GM21825 (cell line): ENCODE results near the gene STAB2.

ENCODE experiments used
- ATAC-seq: cut with Tn5 transposase; IDR thresholded peaks from one replicate; pipeline ENCODE4 v1.9.1; 2021; ENCODE audit warnings: mild to moderate bottlenecking, moderate library complexity; ENCODE audit not compliant: unreplicated experiment

STAB2 gene

DNA sequence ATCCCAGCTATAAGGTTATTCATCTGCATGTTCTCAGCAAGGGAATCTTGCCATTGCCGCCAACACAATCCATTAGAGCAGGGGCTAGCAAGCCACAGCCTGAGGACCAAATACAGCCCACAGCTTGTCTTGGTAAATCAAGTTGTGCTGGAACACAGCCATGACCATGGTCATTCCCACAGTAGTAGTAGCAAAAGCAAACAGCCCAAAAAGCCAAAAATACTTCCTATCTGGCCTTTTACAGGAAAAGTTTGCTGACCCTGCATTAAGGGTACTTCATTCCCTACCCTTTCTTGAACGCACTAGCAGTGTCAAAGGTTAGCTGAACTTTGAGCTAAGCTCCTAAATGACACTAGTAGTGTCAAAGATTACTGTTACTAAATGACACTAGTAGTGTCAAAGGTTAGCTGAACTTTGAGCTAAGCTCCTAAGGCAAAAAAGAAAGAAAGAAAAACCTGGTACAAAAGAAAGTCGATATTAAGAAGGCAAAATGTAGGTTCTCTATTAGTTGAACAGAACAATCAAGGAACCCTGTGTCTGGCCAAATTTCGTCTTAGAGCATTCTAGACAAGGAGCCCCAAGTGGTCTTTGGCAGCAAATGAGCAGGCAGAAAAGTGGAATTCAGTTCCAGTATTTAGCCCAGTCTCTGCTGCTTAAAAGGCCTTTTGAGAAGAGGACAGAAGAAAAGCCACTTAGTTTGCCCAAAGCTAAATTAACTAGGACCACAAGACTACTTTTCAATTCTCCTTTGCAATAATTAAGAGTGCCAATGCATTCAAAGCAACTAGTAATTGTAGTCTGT lies 186.2 kb downstream of the STAB2 start:
- ATAC-seq, result no peak

DNA sequence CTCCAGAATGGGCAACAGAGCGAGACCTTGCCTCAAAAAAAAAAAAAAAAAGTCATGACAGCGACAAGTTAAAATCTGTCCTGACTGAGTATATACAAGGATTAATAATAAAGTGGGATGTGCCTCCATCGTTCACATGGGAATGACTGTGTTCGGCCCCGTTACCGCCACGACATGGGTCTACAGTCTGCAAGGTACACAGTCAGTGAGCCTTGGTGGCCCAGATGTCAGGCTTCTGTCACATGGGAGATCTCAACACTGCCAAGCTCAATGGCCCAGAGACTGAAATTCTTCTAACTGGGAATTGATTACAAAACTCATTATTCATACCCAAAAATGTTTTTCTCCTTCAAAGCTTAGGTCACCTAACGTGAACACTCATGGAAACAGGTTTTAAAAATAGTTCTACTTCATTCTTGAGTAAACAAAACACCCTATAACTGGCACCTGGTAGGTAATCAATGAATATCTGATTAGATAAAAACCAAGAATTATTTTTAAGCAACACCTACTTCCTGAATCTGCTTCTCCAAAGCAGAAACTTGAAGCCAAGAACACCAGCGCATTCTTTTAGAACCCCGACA lies 188.0 kb downstream of the STAB2 start:
- no peak for ATAC-seq

DNA sequence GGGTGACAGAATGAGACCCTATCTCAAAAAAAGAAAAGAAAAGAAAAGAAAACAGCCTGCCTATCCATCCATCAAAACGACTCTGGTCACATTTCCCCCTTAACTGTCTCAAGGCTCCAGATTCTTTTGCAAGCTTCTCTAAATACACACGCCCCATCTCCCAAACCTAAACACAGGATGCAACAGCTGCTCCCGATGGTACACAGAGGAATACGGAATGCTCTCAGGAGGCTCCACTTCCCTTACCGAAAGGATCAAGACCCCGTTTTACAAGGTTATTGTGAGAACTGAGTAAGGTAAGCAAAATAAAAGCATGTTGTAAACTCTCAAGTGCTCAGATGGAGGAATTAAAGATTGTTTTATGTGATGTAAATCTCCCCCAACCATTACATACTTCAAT lies 191.7 kb downstream of the STAB2 start:
- ATAC-seq, result no peak

DNA sequence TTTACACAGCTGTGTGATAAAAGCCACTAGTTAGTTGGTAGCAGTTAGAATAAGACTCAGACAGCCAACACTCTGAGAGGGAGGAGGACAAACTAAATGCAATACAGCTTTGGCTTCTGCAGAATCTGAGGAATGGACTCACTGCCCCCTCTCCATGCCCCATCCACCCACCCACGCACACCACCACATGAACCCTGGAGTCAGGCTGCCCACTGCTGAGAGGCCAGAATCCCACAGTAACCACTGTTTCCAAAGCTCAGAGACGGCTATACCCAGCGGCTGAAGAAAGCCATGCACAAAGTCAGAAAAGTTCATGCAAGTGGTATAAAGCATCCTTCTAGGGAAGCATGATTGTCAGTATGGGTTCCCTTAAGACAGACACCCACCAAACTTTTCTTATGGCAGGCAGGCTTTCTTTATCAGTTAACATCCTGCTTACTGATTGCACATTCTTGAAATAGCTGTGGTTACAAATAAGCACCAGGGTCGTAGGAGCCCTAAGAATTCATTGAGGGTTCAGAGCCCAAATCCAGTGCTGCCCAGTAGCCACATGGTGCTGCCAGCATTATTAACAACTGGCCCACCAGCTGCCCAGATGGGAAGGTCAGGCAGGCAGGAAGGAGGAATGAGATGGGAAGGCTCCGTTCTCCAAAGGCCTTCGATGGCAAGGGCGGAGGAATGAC lies 192.5 kb downstream of the STAB2 start:
- no peak for ATAC-seq

DNA sequence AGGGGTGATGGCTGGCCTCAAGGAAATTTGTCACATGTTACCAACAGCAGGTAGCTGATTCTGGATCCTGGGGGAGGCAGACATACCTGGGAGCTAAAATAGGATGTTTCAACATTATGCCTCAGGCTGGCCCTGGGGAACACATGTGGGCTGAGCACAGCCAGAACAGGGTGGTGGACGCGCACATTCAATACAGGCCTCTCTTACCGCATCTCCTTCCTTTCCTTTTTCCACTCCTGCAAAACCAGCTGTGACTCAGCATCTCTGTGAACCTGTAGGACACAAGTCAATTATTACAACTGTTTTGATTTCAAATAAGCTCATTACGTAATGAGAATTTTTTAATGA lies 193.0 kb downstream of the STAB2 start:
- no peak for ATAC-seq

DNA sequence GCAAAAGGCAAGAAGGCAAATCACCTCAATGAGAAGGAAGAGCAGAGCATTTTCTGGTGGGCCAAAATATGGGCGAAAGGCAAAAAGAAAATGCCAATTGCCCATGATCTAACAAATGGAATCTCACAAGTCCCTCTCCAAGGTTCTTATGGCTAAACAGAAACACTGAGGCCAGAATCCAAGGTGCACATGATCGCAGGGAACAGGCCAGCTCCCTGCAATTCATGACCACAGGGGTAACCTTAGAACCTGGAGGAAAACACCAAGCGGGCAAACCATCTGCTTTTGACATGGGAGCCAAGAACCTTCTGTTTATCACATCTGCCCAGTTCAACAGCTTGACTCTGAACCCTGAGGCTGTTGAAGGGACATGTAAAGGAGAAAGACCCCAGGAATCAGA lies 193.9 kb downstream of the STAB2 start:
- no peak for ATAC-seq

DNA sequence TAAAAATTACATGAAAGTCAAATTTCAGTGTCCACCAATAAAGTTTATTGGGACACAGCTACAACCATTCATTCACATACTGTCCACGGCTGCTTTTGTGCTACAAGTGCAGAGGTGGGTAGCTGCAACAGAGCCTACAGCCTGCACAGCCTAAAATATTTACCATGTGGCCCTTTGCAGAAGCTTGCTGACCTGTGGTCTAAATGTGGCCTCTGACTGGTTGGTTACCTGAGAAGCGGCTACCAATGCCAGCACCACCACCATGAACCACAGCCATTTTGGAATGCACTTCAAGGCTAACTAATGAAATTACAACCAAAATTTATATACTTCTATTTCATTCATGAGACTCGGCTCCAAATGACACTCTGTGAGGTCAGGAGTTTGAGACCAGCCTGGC lies 195.3 kb downstream of the STAB2 start:
- ATAC-seq, result no peak

DNA sequence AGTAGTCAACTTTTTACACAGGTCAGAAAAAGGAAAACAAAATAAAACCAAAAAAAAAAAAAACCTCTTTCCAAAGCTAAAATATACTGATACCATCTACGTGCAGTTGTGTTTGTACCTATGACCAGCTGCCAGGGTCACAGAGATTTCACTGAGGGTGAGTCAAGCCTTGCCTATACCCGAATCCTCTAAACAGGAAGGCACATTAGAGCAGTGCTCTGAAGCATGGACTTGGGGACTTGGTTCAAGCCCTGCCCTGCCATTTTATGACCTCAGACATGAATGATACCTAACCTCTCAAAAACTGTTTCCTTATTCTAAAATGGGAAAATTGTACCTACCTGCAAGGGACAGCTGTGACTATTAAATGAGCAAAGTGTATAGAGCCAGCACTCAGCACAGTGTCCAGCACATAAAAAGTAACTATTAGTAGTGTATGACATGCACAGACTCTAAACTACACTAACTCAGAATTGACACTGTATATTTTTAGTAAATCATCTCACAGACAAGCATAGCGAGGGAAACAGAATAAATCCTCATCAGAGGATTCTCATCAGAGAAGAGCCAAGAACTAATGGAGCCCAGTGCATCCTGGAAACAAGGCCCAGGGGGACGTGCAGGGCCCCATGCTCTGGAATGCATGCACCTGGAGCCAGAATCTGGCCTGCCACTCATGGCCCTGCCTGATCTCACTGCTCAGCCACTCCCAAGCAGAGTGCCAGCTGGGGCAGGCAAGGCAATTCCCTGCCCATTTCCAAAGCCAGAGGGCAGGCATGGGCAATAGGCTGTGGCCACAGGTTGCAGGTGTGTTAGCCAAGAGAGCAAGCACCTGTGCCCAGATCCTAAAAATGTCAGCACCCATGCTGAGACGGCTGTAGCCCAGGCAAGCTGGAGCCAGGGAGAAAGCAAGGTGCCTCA lies 196.9 kb downstream of the STAB2 start:
- no peak for ATAC-seq

DNA sequence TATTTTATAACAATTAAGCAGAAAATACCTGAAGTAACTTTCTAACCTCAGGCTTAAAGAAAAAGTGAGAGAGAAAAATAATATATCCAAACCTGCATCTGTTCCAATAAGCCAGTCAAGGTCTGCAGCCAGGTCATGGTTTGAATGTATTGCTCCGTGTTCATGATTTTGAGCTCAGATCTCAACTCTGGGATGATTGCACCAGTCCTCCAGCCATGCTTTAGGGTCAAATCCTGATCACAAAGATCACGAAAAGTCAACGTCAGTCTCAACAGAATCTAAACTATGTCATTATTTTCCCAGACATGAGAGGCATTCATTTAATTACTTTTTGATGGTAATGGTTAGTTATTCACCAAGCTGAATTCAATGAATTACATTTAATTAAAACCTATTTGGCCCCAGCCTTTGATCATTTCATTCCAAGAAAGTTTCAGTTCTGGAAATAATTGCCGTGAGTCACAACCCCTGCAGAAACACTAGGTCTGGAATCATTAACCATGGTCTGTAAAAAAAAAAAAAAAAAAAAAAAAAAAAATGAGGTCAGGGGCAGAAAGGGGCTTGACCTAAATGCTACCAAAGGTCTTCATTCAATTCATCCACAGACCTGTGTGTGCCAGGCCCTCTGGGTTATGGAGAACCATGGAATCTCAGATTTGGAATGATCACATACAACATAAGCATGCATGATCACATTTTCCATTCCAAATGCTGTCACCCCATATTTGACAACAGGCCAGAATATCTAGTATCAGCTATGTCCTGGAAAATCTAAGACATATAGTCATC lies 198.4 kb downstream of the STAB2 start:
- ATAC-seq, result no peak

DNA sequence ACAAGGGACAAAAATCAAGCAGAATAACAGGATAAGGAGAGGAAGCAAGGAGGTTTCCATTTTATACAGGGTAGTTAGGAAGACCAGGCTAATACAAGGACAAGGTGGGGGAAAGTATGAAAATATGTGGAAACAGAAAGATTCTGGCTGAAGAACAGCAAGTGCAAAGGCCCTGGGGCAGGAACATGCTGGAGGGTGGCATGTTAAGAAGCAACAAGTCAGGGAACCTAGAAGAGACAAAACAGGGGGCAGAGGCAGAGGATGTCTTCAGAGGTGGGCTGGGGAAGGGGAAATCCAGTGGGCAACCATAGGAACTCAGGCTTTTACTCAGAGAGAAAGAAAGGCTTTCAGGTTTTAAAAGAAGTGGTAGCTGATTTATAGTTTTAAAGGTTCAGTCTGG lies 199.1 kb downstream of the STAB2 start:
- ATAC-seq, result no peak

DNA sequence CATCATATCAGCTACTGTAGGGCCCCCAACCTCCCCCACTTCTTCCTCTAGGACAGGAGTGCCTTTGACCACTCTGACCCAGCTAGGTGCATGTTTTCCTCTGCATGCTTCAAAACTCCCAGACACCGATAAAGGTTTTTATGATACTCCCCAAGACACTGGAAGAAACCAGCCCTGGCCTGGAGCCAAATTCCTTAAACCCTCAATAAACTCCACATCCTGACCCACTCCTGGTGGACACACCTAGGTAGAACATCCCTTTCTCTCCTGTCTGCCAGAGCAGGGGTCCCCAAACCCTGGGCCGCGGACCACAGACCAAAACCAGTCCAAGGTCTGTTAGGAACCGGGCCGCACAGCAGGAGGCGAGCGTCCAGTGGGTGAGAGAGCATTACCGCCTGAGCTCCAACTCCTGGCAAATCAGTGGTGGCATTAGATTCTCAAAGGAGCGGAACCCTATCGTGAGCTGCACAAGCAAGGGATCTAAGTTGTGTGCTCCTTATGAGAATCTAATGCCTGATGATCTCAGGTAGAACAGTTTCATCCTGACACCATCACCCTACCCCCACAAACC lies 204.4 kb downstream of the STAB2 start:
- ATAC-seq, result no peak

DNA sequence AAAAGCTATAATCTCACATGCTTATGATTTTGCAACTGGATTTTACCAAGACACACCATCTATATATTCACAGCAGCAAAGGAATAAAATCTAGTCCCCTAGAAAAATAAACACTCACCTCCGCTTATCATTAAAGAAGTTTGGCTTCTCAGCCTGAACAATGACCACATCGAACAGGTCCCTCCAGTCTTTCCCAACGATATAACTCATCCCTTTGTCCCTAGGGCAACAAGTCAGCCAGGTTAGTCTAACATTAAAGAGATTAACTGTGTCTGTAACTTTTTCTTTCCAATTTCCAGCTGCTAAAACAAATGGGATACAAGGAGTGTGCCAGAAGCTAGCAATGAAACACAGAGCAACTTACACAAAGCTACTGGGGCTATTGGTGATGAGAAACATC lies 206.0 kb downstream of the STAB2 start:
- no peak for ATAC-seq

DNA sequence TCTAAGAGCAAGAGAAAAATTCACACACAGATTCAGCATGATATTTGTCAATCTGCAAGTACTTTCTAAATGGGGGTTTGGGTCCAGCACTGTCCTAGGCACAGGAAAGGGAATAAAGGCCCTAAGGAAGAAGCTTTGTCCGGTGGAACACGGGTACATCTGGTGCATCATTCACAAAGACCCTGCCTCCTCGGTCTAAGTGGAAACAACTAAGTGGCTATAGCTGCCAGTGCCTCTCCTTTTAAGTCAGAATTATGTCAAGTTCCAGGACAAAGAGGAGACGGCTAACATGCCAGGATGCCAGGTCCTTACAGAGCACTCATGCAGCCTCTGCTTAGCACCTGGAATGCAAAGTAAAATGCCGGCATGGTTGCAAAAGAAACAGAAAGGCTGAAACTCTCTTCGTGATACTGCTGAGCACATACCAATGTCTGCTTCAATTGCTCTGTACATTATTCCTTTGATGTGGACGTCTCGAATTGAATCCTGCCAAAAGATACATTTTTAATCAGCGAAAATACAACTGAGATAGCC lies 206.5 kb downstream of the STAB2 start:
- ATAC-seq, result no peak

DNA sequence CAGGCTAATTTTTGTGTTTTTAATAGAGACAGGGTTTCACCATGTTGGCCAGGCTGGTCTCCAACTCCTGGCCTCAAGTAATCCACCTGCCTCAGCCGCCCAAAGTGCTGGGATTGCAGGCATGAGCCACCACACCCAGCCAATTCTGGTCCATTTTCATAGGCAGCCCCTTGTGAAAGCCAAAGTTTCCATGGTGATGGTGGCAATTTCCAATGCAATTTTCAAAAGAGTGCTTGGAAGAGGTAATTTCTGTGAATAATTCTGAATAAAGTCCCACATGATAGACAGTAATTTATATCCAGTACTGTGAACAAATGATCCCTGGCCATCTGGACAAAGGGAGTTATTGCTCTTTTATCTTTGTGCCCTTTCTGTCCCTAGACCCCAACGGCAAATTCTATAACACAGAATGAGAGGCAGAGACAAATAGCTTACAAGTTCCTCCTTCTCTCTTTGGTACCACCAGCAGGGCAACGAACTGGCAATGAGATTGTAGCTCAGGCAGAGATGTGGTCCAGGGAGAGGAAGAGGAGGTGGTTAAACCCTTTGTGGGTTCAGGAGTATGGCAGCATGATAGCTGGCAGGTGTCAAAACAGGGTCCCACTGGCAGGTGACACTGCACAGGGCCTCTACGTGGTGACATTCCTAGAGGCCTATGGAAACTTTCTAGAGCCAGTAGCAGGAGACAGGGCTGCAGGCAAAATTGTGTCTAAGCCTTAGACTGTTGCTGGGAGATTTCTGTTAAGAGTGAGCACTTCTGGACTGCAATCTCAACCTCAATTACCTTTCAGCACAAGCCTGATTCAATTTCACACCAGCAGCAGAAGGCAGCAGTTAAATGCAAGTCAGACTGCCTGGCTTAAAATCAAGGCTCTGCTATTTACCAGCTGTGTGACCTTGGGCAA lies 207.5 kb downstream of the STAB2 start:
- no peak for ATAC-seq

DNA sequence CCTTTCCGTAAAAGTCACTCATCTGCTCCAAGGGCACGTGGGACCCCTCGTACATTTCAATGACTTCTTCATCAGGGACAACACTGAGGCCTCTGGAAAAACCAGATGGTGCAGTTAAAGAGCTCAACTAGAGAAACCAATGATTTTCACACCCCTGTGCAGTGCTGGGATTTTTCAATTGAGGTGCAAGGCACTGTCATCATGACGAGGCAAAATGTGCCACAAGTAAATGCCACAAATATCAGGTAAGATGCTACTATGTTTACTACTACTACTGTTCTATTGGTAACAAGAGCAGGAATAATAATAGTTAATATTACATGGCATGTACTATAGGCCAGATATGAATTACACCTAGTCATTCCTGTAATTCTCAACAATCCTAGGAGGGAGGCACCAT lies 211.5 kb downstream of the STAB2 start:
- ATAC-seq, result no peak

DNA sequence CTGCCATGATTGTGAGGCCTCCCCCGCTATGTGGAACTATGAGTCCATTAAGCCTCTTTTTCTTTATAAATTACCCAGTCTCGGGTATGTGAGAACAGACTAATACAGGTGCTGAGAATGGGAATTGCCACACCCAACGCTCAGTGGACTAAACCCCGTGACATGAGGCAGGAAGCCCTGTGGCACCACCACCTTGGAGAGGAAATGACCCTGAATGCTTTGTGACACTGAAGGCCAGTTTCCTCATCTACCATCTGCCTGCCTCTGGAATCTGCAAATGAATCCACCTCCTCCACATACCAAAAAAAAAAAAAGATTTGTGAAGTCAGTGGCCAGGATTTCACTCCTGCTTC lies 212.4 kb downstream of the STAB2 start:
- ATAC-seq, result no peak

DNA sequence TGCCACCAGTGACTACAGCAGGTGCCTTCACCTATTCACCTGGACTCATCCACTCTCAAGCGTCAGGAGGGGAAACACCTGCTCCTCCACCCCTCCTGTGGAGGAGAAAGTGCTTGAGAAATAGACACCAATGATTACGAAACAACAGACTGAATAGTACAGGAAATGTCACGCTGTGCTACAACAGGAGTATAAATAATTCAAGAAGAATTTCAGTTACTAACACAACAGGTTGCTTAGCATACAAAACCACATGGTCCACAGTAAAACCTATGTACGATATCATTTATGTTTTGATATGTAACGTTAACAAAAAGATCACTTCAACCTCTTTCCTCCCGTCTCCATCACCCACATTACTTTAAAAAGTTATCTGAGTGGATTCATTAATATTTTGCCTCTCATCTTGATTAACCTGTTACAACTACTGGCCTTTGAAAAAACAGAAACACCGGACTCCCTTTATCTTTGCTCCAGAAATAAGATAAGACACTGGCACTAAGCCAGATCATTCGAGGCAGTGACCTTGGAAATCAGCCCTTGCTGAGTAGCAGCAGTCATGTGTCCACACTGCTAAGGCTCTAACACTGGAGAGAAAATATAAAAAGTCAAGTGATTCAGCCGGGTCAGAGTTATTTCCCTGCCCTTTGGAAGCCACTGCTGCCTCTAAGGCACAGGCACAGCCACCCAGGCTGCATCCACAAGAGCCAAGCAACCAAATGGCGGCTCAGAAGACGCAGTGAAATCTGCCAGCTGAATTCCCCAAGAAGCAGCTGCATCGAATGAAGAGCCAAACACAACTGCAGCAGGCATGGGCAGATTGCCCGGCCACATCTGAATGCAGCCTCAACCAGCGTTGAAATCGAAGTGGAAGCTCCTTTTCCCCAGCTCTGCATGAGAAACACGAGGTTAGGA lies 213.0 kb downstream of the STAB2 start:
- no peak for ATAC-seq
